ENCODE data around the gene KRTCAP2.

KRTCAP2 gene

GRCh38 chr1:155184351-155184811 is 11.3 kb upstream of the KRTCAP2 start:
- no peak for TF ChIP-seq POLR2A (IDR thresholded peaks at IDR 0.05; ENCODE audit: low read depth, low read length)
- no peak for FAIRE-seq
- DNase-seq (ENCODE audit: insufficient read length, low spot score), result no peak

DNA sequence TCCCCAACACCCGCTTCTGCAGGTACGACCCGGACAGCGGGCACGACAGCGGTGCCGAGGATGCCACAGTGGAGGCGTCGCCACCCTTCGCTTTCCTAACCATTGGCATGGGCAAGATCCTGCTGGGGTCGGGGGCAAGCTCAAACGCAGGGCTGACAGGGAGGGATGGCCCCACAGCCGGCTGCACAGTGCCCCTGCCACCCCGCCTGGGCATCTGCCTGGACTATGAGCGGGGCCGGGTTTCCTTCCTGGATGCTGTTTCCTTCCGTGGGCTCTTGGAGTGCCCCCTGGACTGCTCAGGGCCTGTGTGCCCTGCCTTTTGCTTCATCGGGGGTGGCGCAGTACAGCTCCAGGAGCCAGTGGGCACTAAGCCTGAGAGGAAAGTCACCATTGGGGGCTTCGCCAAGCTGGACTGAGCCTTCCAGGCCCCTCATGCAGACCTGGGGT is 10.7 kb upstream of the KRTCAP2 start:
- DNase-seq (ENCODE audit: insufficient read length, low spot score) (no peak), FAIRE-seq (no peak)
- no peak for TF ChIP-seq POLR2A (IDR thresholded peaks at IDR 0.05; ENCODE audit: low read depth, low read length)

DNA sequence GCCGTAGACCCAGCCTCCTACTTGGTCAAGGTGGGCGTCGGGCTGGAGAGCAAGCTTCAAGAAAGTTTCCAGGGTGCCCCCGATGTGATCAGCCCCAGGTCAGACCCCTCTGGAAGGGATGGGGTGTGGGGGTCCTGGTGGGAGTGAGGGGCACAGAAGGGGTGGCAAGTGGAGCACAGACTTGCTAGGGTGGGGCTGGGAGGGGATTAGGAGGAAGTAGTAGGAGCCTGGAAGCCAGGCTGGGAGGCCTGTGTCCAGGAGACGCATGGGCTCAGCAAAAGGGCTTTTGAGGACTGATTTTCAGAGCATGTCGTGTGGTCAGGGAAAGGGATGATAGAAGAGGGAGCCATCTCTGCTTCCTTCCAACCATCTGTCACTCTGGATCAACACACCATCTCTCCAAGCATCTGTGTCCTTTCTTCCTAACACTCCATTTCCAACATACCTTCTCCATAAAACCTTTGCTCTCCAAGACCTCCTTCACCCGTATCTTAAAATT is 9.0 kb upstream of the KRTCAP2 start:
- no peak for TF ChIP-seq POLR2A (IDR thresholded peaks at IDR 0.05; ENCODE audit: low read depth, low read length)
- DNase-seq (ENCODE audit: insufficient read length, low spot score) (no peak), FAIRE-seq (no peak)

- TF ChIP-seq POLR2A (IDR thresholded peaks at IDR 0.05; ENCODE audit: low read depth, low read length), result no peak
- FAIRE-seq (no peak), DNase-seq (ENCODE audit: insufficient read length, low spot score) (no peak)
Measured at GRCh38 chr1:155181371-155182051, 8.4 kb upstream of the KRTCAP2 start.

DNA sequence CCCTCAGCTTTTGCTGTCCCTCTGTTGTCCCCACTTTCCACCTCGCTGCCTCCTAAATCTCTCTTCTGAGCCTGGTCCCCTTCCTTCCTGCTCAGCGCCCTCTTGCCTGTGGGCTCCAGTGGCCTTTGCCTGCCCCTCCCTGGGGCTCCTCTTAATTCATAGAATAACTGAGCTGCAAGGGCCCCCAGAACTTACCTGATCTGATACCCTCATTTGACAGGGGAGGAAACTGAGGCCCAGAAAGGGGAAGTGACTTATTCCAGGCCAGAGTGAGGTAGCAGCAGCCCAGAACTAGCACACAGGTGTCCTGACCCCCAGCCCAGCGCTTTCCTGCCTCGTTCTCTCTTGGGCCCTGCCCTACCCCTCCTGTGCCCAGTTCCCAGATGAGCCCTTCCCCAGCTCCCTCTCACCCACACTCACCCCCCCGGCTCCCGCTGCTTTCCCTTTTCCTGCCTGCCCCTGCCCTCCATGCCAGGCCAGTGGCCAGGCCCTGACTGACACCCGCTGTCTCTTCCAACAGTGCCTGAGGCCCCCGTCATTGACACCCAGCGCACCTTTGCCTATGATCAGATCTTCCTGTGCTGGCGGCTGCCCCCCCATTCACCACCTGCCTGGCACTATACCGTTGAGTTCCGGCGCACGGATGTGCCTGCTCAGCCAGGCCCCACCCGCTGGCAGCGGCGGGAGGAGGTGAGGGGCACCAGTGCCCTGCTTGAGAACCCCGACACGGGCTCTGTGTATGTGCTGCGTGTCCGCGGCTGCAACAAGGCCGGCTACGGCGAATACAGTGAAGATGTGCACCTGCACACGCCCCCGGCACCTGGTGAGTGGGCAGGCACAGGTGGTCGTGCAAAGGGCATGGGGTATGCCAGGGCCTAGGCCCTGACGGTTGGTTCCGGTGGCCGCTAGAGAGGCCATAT is 6.3 kb upstream of the KRTCAP2 start:
- DNase-seq (ENCODE audit: insufficient read length, low spot score) (no peak), FAIRE-seq (no peak)
- TF ChIP-seq POLR2A (IDR thresholded peaks at IDR 0.05; ENCODE audit: low read depth, low read length), result no peak

DNA sequence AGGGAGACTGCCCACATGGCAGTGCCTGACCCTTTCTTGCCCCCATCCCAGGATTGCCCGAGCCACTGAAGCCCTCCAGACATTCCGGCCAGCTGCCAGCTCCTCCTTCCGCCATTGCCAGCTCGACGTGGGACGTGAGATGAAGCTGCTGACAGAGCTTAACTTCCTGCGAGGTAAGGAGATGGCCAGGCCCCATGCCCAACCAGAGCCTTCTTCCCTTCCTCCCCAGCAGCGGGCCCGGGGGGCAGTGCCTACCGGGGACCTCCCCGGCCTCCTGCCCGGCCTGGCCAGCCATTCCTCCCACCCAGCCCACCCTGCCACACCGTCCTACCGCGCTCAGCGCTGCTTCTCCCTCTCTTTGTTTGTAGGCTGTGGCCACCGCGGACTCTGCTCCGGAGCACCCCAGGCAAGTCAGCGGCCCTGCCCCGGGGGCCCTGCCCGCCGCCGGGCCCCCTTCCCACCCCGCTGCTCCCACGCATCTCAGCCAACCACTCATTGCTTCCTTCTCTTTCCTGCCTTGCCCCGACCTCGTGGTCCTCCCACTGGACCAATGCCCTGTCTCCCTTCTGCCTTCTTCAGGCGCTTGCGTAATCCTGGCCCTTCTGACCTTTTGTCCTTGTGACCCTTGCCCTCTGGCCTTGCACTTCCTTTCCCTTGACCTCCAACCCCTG is 5.5 kb upstream of the KRTCAP2 start:
- FAIRE-seq, result no peak
- no peak for TF ChIP-seq POLR2A (IDR thresholded peaks at IDR 0.05; ENCODE audit: low read depth, low read length)
- no peak for DNase-seq (ENCODE audit: insufficient read length, low spot score)

DNA sequence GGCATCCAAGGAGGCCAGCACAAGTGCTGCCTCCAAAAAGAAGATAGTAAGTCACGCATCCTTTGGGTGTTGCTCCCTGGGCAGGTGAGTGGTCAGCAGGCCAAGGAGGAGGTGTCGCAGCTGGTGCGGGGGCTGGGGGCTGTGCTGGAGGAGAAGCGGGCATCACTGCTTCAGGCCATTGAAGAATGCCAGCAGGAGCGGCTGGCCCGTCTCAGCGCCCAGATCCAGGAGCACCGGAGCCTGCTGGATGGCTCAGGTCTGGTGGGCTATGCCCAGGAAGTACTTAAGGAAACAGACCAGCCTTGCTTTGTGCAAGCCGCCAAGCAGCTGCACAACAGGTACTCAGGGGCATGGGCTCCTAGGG is 4.8 kb upstream of the KRTCAP2 start:
- no peak for DNase-seq (ENCODE audit: insufficient read length, low spot score)
- no peak for TF ChIP-seq POLR2A (IDR thresholded peaks at IDR 0.05; ENCODE audit: low read depth, low read length)
- no peak for FAIRE-seq

DNA sequence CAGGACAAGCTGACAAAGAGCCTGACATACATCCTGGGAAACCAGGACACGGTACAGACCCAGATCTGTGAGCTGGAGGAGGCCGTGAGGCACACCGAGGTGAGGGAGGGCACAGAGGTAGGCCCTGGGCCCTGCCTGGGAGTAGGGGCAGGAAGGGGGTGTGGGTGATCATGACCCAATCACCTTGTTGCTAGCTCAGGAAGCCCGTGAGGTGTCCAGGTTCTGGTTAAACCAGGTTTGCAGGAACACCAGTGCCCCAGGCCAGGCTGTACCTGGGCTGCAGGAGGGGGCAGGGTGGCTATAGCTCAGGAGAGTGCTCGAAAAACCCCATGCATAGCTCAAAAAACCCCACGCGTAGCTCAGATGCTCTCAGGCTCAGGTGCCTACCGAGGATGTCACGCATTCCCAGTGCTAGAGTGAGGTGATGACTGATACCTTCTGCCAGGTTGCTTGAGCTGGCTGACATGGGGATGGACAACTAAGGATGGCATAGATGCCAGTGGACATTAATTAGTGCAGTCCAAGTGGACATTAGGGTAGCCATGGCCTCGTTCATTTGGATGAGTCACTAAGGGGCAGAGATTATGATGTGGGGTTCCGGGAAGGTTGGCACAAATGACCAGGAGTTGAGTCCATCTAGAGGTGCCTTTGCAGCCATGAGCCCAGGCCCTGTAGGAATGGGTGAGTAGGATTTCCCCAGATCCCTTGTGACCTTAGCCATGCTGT is 4.3 kb upstream of the KRTCAP2 start:
- FAIRE-seq, result no peak

GRCh38 chr1:155176544-155177071 is 3.5 kb upstream of the KRTCAP2 start:
- TF ChIP-seq POLR2A (IDR thresholded peaks at IDR 0.05; ENCODE audit: low read depth, low read length), result peak; percentile 45; the same call in 1 of the 2 replicates
- FAIRE-seq, result peak; percentile 36
- DNase-seq (ENCODE audit: insufficient read length, low spot score), result peak; percentile 95

More for the DNA sequence above, 4.3 kb upstream of the KRTCAP2 start:
- no peak for DNase-seq (ENCODE audit: insufficient read length, low spot score)
- no peak for TF ChIP-seq POLR2A (IDR thresholded peaks at IDR 0.05; ENCODE audit: low read depth, low read length)

GRCh38 chr1:155175927-155176371 is 2.8 kb upstream of the KRTCAP2 start:
- no peak for TF ChIP-seq POLR2A (IDR thresholded peaks at IDR 0.05; ENCODE audit: low read depth, low read length)

DNA sequence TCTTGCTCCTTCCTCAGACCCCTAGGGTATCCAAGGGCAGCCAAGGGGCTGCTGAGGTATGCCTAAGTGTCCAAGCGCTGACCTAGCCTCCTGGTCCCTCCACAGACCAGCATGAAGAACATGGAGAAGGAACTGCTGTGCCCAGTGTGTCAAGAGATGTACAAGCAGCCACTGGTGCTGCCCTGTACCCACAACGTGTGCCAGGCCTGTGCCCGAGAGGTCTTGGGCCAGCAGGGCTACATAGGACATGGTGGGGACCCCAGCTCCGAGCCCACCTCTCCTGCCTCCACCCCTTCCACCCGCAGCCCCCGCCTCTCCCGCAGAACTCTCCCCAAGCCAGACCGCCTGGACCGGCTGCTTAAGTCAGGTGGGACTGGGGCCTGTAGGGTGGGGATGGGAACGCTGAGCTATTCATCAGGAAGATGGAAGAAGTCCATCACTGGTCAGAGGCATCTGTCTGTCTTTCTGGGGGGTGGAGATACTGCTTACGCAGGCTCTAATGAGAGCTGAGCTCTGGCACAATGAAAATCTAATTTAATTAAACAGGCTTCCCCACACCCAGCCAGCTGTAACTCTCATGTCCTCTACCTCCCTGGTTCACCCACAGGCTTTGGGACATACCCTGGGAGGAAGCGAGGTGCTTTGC is 2.3 kb upstream of the KRTCAP2 start:
- TF ChIP-seq POLR2A (IDR thresholded peaks at IDR 0.05; ENCODE audit: low read depth, low read length), result no peak
- DNase-seq (ENCODE audit: insufficient read length, low spot score), result no peak
- FAIRE-seq, result no peak

More at GRCh38 chr1:155175927-155176371, 2.8 kb upstream of the KRTCAP2 start:
- no peak for FAIRE-seq
- DNase-seq (ENCODE audit: insufficient read length, low spot score), result no peak

All from H54 (cell line).